NCI-H128 (cell line): ENCODE data around the gene WDR54.
"Not testable (repeated sequence)": the region's sequence is repeated elsewhere in the genome, so short reads cannot be mapped to it uniquely, and the experiment has no call there.

Source experiments
- DNase-seq: peaks from one replicate; lab custom pipeline; 2025; ENCODE audit not compliant: unreplicated experiment; lab: John Stamatoyannopoulos, UW

WDR54 gene

DNA sequence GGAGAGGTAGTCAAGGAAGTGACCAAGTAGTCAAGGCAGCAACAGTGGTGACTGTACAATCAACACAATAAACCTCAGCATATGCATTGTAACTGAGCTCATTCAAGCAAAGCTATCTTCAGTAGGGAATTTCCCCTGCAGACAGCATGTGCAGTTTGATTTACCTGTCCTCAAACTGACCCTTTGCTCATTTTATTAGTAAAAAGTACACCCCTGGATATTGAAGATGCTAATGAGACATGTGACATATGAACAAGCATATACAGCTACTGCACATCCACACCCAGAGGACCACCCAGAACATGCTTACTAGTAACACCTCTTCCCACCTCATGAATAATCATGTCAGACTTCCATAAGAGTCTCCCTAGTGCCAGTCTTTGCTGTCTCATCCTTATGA is 15.5 kb upstream of the WDR54 start:
- no peak for DNase-seq

DNA sequence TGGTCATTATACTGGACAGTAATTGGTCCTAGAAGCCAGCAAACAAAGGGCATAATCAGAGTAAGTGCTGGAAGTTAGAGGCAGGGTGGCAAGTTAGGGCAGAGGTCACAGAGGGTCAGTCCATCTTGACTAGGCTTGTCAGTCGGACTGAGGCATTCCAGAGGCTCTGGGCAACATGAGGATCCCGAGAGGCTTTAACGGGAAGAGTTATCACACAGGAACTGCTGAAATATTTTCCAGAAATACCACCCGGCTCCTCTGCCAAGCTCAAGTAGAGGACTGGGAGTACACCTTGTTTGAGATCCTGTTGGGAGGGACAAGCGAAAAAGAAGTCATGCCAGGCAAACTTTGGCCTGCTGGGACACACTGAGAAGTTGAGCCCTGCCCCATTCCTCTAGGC is 13.8 kb upstream of the WDR54 start:
- DNase-seq: no peak

DNA sequence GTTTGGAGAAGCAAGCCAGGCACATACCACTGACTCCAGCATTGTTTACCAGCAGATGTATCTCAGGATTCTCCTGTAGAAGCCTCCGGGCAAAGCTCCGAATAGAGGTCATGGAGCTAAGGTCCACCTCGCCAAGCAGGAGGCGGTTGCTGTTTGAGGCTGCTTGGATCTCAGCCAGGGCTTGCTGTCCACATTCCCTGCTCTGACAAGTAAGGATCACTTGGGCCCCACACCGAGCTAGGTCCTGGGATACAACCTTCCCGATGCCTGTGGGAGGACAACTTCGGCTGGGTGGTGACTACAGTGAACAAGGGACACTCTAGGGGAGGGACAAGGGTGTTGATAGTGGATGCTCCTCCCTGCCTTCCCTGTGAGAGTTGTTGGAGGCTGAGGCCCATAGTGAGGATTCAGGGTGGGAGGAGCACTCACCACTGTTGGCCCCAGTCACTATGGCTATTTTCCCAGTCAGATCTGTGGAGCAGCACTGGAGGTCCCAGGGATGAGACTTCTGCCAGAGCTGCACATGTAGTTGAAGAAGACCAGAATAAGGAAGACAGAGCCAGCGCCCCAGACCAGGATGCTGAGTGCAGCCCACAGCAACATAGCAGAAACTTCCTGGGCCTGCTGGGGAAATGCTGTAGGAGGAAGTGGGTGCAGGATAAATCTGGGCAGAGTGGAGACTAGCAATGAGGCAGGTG is 8.4 kb upstream of the WDR54 start:
- DNase-seq: no peak

DNA sequence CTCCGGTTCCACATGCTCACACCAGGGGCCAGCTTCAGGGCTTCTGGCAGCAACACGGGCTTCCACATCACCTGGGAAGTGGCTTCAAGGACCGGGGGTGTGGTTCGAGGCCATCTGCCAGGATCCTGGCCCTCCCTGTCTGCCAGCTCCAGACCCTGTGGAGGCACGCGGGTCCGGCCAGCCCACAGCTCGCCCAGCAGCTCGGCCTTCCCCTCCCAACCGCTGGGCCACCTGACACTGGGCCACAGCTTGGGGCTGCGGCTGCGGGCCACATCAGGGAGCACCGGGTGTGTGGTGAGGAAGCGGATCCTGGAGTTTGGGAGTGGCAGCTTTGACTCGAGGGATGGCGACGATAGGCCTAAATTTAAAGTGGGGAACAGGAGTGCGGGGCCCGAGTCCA is 7.1 kb upstream of the WDR54 start:
- DNase-seq: no peak

DNA sequence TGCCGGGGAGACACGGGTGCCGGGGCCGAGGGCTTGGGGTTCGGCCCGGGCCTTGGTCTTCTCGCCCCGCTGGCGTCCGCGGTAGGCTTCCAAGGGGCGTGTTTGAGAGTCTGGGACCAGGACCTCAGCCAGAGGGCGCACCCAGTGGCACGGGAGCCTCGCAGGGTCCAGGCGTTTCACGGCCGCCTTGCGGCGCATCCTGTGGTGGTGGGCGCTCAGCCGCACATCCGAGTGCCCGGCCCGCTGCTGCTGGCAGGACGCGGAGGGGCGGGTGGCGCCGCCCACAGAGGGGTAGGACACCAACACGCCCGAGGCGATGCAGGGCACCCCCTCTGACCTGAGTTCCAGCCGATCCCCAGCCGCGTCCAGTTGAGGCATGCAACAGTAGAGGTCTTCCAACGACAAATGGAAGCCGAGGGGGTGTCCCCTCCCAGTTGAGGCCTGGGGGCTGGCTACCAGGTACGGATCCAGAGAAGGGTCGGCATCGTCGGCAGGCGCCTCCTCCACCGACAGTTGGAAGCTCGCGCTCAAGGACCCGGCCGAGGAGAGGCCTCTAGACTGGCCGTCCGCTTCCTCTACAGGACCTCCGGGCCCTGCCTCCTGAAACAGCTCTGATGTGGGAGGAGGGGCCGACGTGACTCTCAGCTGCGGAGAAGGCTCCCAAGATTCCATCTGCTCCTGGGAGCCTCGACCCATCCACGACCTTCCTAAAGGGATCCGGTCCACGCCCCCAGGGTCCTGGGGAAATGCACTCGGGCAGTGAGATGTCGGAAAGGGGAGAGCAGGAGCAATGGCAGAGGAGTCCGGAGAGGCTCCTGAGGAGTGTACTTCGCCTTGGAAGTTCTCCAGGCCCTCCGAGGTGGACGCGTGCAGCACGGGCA is 6.4 kb upstream of the WDR54 start:
- no peak for DNase-seq

DNA sequence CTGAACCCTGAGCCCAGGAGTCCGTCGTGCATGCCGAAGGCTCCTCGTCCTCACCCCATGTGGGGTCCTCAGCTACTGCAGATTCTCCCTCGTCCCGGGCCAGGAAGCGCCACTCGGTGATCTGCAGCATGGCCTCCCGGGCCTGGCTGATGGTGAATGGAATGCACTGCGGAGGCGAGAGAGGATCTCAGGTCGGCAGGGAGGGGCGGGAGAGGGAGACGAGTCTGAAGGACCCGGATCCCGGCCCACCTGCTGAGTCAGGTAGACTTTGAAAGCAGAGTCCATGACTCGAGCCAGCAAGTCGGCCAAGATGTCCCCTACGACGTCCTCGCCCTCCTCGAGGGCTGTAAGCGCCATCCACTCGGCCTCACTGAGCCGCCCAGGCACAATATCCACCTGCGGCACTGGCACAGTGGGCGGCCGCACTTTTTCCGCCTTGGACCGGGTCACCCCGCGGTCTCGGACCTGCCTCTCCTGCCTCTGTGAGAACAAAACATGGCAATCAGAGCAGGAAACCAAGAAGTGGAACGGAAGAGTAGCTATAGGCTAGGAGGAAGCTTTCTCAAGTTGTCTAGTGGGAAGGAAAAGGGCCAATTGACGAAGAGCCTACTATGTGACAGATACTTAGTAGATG is 5.7 kb upstream of the WDR54 start:
- no peak for DNase-seq

DNA sequence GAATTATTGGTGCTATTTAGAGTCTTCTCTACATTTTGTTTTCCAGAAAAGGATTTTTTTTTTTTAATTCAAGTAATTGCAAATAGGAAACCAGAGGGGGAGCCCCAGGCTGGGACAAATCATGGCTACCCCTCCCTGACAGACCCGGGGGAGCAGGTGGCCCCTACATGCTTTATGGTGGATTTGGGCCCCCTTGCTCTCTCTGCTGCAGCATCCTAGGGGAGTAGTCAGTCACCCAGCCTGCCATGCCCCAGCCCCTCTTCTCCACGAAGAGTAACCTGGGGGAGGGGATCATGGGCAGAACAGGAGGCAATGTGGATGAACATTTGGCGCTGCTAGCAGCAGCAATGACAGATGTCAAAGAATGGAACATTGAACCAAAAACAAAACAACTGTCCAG is 4.8 kb upstream of the WDR54 start:
- no peak for DNase-seq

DNA sequence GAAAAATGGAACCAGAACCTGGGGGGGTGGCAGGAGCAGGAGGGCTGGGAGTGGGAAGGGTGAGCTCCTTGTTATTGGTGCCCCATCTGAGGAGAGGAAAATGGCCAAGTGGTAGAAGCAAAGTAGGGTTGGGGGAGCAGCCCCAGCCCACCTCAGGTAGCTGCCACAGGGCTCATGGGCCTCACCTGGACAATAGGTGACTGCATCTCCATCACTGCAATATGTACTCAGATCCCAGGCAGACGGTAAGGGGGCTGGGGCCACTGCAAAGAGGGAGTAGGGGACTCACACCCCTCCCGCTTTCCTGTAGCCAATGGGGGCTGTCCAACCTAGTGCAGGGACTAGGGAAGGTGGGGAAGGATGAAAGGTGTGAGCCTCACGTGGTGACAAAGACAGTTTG is 4.3 kb upstream of the WDR54 start:
- DNase-seq: no peak

DNA sequence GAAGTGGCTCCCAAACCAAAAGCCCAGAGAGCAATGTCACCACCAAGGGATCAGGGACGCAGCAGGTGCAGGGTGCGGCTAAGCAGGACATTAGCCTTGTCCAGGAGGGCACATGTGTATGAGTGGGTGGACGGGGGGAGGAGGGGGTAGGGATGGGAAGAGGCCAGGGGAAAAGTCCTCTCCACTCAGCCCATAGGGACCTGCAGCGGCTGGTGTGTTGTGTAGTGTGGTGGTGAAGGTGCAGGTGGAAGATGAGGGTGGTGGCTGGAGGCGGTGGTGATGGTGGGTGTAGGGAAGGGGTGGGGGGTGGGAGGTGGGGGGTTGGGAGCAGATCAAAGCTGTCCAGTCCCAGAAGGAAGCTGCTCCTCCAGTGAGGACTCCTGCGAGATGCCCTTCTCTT is 3.8 kb upstream of the WDR54 start:
- no peak for DNase-seq

DNA sequence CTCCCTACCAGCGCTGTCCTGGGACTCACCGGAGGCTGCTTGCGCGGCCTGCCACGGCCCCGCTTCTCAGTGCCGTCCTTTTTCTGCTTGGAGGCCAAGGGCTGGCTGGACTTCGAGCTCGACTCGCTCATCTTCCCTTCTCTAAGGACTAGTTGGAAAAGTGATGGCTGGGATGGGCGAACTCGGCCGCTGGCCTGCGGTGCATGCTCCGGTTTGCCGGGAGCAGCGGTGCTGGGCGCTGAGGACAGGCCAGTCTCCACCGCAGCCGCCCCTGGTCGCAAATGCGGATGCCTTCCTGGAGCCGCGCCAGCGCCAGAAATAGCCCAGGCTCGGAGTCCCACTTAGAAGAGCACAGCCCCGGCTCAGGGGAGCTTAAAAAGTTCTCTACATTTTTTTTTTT is 3.2 kb upstream of the WDR54 start:
- DNase-seq: no peak

DNA sequence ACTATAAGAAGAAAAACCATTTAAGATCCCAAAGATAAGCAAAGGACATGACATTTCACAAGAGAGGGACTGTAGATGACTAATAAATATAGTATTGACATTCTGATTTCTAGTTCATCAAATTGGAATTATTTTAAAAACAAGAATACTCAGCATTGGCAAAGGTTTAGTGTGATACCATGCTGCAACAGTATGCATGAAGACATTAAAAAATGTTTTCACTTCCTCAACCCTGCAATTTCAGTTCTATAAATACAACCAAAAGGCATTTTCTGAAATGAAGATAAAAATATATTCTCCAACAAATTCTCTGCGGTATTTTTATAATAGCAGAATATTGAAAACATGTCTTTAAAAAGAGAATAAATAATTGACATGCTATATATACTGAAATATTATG is 2.2 kb upstream of the WDR54 start:
- DNase-seq: no peak

DNA sequence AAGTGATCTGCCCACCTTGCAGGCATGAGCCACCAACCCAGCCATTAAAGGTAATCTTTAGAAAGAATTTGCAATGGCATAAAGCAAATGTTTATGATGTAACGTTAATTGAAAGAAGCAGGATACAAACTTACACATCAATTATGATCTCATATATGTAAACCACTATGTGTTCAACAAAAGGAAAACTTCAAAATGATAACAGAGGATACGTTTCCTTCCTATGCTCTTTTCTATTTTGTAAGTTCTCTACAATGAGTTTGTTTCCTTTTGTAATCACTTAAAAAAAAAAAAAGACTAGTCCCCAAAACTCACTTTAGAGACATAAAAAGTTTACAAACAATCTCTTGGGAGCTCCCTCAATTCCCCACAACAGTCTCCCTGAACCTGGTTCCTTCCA is 1.5 kb upstream of the WDR54 start:
- DNase-seq: no peak

DNA sequence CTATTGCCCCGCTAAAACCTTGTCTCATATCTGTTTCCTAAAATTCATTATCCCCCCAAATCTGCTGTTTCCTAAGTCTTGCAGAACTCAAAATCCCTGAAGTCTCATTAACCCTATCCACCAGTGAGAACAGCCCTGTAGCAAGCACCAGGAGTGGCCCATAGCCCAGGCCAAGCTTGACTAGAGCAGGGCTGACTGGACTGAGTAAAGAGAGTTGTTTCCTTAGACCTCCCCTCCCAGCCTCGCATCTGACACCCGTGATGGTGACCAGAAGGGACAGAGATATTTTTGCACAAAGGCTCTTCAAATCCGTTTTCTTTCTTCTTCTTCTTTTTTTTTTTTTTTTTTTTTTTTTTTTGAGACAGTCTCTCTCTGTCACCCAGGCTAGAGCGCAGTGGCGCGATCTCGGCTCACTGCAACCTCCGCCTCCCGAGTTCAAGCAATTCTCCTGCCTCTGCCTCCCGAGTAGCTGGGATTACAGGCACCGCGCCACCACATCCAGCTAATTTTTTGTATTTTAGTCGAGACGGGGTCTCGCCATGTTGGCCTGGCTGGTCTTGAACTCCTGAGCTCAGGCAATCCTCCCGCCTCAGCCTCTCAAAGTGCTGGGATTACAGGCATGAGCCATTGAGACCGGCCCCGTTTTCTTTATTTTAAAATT is 957 bp upstream of the WDR54 start:
- not testable (repeated sequence) for DNase-seq

DNA sequence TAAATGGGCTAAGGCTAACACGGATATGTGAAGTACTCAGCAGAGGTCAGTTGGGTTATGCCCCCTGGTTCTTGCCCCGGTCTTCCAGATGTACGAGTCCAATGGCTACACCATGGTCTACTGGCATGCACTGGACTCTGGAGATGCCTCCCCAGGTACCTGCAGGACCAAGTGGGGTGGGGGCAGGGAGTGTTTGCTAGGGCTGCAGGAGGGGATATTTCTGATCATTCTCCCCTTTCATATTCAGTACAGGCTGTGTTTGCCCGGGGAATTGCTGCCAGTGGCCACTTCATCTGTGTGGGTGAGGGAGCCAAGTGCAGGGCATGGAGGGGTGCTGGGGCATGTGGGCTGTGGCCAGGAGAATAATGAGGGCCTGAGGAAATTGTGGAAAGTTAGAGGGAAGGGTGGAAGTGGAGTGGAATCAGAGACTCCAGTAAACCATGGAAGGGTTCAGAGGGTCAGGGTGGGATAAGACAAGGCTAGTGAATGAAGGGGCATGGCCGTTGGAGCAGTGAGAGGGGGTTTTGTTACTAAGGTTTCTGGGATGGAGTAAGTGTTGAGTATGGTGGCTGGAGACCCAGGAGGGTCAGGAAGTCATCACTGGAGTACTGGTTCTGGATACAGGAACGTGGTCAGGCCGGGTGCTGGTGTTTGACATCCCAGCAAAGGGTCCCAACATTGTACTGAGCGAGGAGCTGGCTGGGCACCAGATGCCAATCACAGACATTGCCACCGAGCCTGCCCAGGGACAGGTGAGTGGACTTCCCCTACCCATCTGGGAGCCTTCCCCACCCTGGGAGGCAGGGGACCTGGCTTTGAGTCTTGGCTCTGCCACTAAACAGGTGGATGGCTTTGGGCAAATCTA is 1.9 kb downstream of the WDR54 start:
- DNase-seq: no peak

DNA sequence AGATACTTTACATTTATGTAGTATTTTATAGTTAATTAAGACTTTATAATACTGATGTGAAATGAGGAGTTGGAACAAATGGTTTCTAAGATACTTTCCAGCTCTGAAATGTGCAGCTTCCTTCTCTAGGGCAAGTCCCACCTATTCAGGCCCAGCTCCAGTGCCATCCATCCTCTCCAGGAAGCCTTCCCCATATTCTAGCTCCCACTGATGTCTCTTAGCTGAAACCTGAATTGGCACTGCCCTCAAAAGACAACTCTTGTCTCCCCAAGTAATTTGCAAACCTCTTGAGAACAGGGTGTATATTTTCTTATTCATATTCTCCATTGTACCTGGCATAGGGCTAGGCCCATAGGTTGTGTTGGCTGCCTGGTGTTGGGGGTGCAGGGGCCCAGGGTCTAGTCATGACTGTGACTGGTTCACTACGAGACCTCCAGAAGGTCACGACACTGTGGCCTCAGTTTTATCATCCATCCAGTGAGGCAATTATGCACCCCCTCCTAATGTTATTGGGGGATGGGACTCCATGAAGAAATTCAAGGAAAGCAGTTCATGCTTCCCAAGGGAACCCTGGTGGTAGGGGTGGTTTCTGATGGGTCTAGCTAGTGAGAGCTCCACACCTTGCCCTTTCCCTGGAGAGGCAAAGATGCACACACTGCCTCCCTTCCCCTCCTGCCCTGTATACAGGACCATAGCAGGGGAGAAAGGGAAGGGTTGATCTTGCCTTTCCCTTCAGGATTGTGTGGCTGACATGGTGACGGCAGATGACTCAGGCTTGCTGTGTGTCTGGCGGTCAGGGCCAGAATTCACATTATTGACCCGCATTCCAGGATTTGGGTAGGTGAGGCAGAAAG is 2.8 kb downstream of the WDR54 start:
- no peak for DNase-seq

DNA sequence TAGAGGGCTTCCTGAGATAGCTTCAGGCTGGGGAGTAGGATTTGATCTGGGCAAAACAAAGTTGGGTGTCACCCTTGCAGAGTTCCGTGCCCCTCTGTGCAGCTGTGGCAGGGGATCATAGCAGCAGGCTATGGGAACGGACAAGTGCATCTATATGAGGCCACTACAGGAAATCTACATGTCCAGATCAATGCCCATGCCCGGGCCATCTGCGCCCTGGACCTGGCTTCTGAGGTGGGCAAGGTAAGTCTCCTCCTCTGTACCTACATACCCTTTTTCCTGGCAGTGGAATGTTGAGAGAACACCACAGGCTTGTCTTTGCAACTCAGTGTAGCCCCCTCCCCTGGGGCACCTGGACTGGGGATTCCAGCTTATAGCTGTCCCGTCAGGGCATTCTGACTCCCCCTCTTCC is 3.5 kb downstream of the WDR54 start:
- no peak for DNase-seq

DNA sequence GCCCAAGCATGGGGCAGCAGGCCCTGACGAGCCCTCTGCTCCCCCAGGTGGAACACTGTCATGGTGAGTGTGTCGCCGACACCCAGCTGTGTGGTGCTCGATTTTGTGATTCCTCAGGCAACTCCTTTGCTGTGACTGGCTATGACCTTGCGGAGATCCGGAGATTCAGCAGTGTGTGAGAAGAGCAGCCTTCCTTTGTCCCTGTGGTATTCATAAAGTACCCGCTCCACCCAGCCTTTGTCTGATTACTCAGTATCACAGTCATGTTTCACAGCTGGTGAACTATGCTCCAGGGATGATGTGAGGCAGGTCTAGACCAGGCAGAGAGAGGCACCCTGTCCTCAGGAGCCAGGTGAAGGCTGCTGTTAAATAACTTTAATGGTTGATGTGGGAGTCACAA is 4.0 kb downstream of the WDR54 start:
- DNase-seq: no peak

DNA sequence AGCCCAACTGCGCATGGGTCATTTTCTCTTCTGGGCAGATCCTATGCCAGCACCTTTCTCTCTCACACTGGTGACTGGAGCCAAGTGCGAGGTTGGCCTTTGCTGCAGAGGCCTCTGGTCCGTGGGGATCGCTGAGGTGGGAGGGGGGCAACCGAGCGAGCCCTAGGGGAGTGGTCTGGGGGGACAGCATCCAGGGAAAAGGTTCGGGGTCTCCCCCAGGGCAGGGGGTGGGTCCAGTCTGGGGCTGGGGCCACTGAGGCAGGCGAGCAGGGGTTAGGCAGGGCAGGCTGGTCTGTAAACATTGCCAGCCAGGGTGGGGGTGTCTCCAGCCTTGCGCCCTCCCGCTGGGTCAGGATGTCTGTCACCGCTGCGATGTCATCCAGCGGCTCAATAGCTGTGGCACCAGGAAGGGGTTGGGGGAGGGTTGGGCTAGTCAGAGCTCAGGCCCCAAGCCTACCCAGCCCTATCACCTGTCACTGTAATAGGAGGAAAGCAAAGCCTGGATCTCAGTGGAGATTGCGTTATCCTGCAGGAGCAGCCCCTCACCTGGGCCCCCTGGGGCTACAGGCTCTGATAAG is 4.7 kb downstream of the WDR54 start:
- no peak for DNase-seq

DNA sequence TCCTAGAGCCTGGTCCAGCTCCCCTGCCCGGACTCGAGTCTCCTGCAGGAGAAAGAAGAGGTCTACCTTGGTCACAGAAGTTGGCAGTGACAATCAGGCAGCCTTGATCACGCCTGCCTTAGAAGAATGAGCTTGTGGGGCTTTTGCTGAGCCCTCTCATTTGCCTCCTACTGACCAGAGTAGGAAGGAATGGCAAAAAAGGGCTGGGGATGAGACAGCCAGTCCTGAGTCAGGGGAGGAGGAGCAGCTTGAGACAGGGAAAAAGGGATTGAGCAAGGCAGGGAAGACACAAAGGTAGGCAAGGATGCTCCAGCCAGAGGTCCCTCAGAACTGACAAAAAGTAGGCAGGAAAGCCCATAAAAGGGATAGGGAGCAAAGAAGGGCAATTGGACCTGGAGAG is 6.0 kb downstream of the WDR54 start:
- DNase-seq: no peak
